ENCODE measurements around the gene GALNTL6. TPM values are rescaled to one million over a fixed set of nuclear protein-coding genes. Genes with fewer than 3 reads are reported as not detected.

The GALNTL6 gene
- total and polyA plus RNA-seq, 2 experiments from 2014 or later: 0.38 to 0.40 TPM

- H3K27me3 Mint-ChIP-seq (ENCODE audit: insufficient read depth, low read depth, poor library complexity): no peaks in the 10 kb centered on the region
- H3K4me1 ChIP-seq (ENCODE audit: insufficient read depth): no peaks in the 10 kb centered on the region
- TF ChIP-seq ZNF331 (CRISPR knock-in tag; IDR thresholded peaks at IDR 0.05; ENCODE audit: low read depth): no peak
- TF ChIP-seq CTCF (conservative IDR thresholded peaks at IDR 0.05; ENCODE audit: low read depth in 2 of 2): no peak
- no peak for TF ChIP-seq ZNF114 (CRISPR knock-in tag; IDR thresholded peaks at IDR 0.05)
- TF ChIP-seq ZNF462 (CRISPR knock-in tag; IDR thresholded peaks at IDR 0.05): no peak
- no peak for TF ChIP-seq EZH2phosphoT487 (IDR thresholded peaks at IDR 0.05; ENCODE audit: unreplicated experiment)
- TF ChIP-seq EZH2 (IDR thresholded peaks at IDR 0.05; ENCODE audit: low read depth, unreplicated experiment): no peak
- TF ChIP-seq JUNB (IDR thresholded peaks at IDR 0.05; ENCODE audit: unreplicated experiment): no peak
- no peak for TF ChIP-seq POLR2AphosphoS5 (IDR thresholded peaks at IDR 0.05; ENCODE audit: low read depth)
- TF ChIP-seq CREB1 (CRISPR knock-in tag; IDR thresholded peaks at IDR 0.05; ENCODE audit: low read depth): no peak
- no peak for TF ChIP-seq STAT1 (IDR thresholded peaks at IDR 0.05; ENCODE audit: unreplicated experiment)
- no peak for TF ChIP-seq ETS1 (IDR thresholded peaks at IDR 0.05)
Measured at GRCh38 chr4:172124656-172125308, 311.6 kb downstream of the GALNTL6 start.

More at GRCh38 chr4:172124656-172125308, 311.6 kb downstream of the GALNTL6 start:
- Mint-ChIP-seq H3K36me3 (ENCODE audit: low read depth) (no peaks in the 10 kb centered on the region), H3K27ac (no peak overlapping the region), H3K9me3 (no peaks in the 10 kb centered on the region), H3K4me3 (no peak overlapping the region), H3K4me1 (no peaks in the 10 kb centered on the region)
- no peak overlapping the region for H3K27ac ChIP-seq (ENCODE audit: low read depth)
- no peaks in the 10 kb centered on the region for H4K20me1 ChIP-seq (replicated peaks; ENCODE audit: insufficient read depth)
- no peaks in the 10 kb centered on the region for H3K36me3 ChIP-seq (ENCODE audit: insufficient read depth)
- H2AFZ ChIP-seq: no peak overlapping the region
- H3K4me2 ChIP-seq: no peak overlapping the region
- no peaks in the 10 kb centered on the region for H3K27me3 ChIP-seq (ENCODE audit: insufficient read depth)
- H3K79me2 ChIP-seq (replicated peaks; ENCODE audit: insufficient read depth): no peaks in the 10 kb centered on the region
- DNase-seq (ENCODE audit: low spot score): no peak
- ATAC-seq: no peak
- H3F3A ChIP-seq (replicated peaks; ENCODE audit: low read depth): no peaks in the 10 kb centered on the region
- H3K4me3 ChIP-seq: no peak overlapping the region
- no peaks in the 10 kb centered on the region for H3K9me2 ChIP-seq (ENCODE audit: insufficient read depth)
